GM21360 (cell line): Measurements from ENCODE around the gene KRT79.
"Not testable (repeated sequence)": the region's sequence is repeated elsewhere in the genome, so short reads cannot be mapped to it uniquely, and the experiment has no call there.

Source experiments
- ATAC-seq: cut with Tn5 transposase; IDR thresholded peaks from one replicate; pipeline ENCODE4 v1.9.1; 2021; ENCODE audit warnings: mild to moderate bottlenecking, moderate library complexity; ENCODE audit not compliant: unreplicated experiment

The KRT79 gene

GRCh38 chr12:52807544-52808470, 26.3 kb downstream of the KRT79 start:
- no peak for ATAC-seq

GRCh38 chr12:52806821-52807543, 27.1 kb downstream of the KRT79 start:
- no peak for ATAC-seq

- no peak for ATAC-seq
Measured at GRCh38 chr12:52806169-52806811, 27.8 kb downstream of the KRT79 start.

GRCh38 chr12:52805739-52806138, 28.4 kb downstream of the KRT79 start:
- ATAC-seq = no peak

- no peak for ATAC-seq
Measured at GRCh38 chr12:52805000-52805399, 29.1 kb downstream of the KRT79 start.

- ATAC-seq = no peak
Measured at GRCh38 chr12:52802442-52802841, 31.7 kb downstream of the KRT79 start.

GRCh38 chr12:52801773-52802172, 32.3 kb downstream of the KRT79 start:
- ATAC-seq = no peak

- no peak for ATAC-seq
Measured at GRCh38 chr12:52800259-52800917, 33.7 kb downstream of the KRT79 start.

GRCh38 chr12:52799505-52800211, 34.5 kb downstream of the KRT79 start:
- no peak for ATAC-seq

GRCh38 chr12:52798671-52799504, 35.2 kb downstream of the KRT79 start:
- ATAC-seq = no peak

GRCh38 chr12:52798003-52798670, 36.0 kb downstream of the KRT79 start:
- ATAC-seq = no peak

- ATAC-seq = no peak
Measured at GRCh38 chr12:52797529-52797894, 36.6 kb downstream of the KRT79 start.

GRCh38 chr12:52796839-52797528, 37.1 kb downstream of the KRT79 start:
- ATAC-seq = no peak

GRCh38 chr12:52796429-52796794, 37.7 kb downstream of the KRT79 start:
- ATAC-seq = no peak

GRCh38 chr12:52795694-52796428, 38.2 kb downstream of the KRT79 start, which contains the start of gene KRT3:
Gene KRT3, minus strand, starts transcription at chr12:52796117. Its CDS starts 75 bp downstream, at chr12:52796042.
- ATAC-seq = no peak

- ATAC-seq = not testable (repeated sequence)
Measured at GRCh38 chr12:52795332-52795674, 38.8 kb downstream of the KRT79 start.

- ATAC-seq = no peak
Measured at GRCh38 chr12:52794479-52795331, 39.4 kb downstream of the KRT79 start.
